Measurements from ENCODE around the gene PDE3A. TPM values are rescaled to one million over a fixed set of nuclear protein-coding genes. Genes with fewer than 3 reads are reported as not detected.
A peak's percentile ranks its signal among the peaks of the same experiment; 100 is the strongest.

The PDE3A gene
- total RNA-seq, 1 experiment from 2014 or later, result 2.8 TPM

DNA sequence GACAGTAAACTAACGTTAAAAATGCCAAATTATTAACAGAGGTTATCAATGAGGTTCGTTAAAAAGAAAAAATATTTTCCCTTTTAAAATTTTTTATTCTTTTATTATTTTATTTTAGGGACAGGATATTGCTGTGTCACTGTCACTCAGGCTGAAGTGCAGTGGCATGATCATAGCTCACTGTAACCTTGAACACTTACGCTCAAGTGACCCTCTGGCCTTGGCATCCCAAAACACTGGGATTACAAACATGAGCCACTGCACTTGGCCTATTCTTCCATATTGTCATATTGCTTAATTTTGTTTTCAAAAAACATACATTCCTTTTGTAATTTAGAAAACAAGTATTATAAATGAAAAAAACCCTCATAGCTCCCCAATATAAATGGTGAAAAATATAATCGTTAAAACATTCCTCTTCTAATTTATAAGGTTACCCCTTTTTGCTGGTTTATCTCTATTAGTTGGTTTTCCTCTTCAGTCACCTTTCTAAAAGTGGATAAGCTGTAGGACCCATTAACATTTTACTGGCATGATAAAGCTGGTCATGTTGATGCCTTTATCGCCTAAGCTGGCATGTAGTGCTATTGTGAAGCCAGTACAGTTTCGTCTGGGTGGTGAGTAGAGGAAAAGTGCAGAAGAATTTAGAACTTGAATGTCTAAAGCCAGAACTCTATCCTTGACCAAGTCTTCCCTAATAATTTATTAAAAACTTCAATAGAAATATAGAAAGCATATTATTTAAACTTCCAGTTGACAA lies 27.6 kb downstream of the PDE3A start (continued):
- TF ChIP-seq FOXJ3 (CRISPR knock-in tag; IDR thresholded peaks at IDR 0.05; ENCODE audit: borderline replicate concordance) (no peak), ZNF232 (CRISPR knock-in tag; IDR thresholded peaks at IDR 0.05) (no peak), NR1H2 (CRISPR knock-in tag; IDR thresholded peaks at IDR 0.05) (no peak)
- TF ChIP-seq, protein P1, sequence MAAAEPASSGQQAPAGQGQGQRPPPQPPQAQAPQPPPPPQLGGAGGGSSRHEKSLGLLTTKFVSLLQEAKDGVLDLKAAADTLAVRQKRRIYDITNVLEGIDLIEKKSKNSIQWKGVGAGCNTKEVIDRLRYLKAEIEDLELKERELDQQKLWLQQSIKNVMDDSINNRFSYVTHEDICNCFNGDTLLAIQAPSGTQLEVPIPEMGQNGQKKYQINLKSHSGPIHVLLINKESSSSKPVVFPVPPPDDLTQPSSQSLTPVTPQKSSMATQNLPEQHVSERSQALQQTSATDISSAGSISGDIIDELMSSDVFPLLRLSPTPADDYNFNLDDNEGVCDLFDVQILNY (CRISPR knock-in tag; IDR thresholded peaks at IDR 0.05), result no peak
- TF ChIP-seq, protein P2, sequence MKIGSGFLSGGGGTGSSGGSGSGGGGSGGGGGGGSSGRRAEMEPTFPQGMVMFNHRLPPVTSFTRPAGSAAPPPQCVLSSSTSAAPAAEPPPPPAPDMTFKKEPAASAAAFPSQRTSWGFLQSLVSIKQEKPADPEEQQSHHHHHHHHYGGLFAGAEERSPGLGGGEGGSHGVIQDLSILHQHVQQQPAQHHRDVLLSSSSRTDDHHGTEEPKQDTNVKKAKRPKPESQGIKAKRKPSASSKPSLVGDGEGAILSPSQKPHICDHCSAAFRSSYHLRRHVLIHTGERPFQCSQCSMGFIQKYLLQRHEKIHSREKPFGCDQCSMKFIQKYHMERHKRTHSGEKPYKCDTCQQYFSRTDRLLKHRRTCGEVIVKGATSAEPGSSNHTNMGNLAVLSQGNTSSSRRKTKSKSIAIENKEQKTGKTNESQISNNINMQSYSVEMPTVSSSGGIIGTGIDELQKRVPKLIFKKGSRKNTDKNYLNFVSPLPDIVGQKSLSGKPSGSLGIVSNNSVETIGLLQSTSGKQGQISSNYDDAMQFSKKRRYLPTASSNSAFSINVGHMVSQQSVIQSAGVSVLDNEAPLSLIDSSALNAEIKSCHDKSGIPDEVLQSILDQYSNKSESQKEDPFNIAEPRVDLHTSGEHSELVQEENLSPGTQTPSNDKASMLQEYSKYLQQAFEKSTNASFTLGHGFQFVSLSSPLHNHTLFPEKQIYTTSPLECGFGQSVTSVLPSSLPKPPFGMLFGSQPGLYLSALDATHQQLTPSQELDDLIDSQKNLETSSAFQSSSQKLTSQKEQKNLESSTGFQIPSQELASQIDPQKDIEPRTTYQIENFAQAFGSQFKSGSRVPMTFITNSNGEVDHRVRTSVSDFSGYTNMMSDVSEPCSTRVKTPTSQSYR (CRISPR knock-in tag; IDR thresholded peaks at IDR 0.05), result no peak

DNA sequence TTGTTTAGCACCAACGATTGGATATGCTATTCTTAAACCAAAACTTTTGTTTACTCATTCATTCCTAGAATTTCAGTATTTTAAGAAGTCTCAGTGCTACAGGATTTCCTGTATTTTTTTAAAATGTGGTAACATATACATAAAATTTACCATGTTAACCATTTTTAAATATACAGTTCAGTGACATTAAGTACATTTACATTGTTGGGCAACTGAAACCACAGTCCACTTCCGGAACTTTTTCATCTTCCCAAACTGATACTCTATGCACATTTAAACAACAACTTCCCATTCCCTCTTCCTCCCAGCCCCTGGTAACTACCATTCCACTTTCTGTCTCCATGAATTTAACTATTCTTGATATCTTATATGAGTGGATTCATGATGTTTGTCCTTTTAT lies 30.3 kb downstream of the PDE3A start:
- H3K4me3 Mint-ChIP-seq, result no peak overlapping the region
- ATAC-seq, result no peak

DNA sequence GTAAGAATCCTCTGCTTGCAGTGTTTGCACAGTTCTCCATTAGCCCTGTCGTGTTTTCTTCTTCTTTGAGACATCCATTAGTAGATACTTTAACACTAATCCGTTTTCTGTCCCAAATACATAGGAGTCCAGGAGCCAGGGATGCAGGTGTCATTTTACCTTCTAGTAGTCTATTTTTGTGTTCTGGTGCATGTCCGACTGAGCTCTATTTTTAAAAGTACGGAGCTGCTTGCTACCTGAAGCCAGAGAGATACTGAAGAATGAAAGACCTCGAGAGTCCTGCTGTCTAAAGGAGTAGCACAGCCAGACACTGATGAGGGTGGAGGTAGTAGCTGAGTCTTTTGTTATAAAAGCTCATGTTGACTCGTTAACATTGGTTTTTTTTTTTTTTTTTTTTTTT lies 31.7 kb downstream of the PDE3A start:
- no peaks in the 10 kb centered on the region for H3K9me3 Mint-ChIP-seq
- peaks cover 25% of the 10 kb centered on the region for H3K4me1 Mint-ChIP-seq
- ChIA-PET CTCF (no interaction called here), POLR2A (interaction anchor here (0.6 kb wide), 1 partner anchor 144 kb away, joined by 5 read pairs; no protein-coding TSS in a partner anchor)
- DNase-seq (ENCODE audit: low spot score) (no peak), ATAC-seq (no peak)
- no peak overlapping the region for H3K27ac Mint-ChIP-seq
- H3K4me3 Mint-ChIP-seq, result no peak overlapping the region
- no peaks in the 10 kb centered on the region for H3K36me3 Mint-ChIP-seq
- TF ChIP-seq ZNF138 (CRISPR knock-in tag; conservative IDR thresholded peaks at IDR 0.05), result no peak
- TF ChIP-seq, protein P3, sequence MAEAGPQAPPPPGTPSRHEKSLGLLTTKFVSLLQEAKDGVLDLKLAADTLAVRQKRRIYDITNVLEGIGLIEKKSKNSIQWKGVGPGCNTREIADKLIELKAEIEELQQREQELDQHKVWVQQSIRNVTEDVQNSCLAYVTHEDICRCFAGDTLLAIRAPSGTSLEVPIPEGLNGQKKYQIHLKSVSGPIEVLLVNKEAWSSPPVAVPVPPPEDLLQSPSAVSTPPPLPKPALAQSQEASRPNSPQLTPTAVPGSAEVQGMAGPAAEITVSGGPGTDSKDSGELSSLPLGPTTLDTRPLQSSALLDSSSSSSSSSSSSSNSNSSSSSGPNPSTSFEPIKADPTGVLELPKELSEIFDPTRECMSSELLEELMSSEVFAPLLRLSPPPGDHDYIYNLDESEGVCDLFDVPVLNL (CRISPR knock-in tag; IDR thresholded peaks at IDR 0.05; ENCODE audit: borderline replicate concordance, low read depth), result no peak
- H3K27me3 Mint-ChIP-seq (ENCODE audit: low read depth), result no peaks in the 10 kb centered on the region

More for the DNA sequence above, 30.3 kb downstream of the PDE3A start:
- Mint-ChIP-seq H3K27me3 (ENCODE audit: low read depth) (no peaks in the 10 kb centered on the region), H3K36me3 (no peaks in the 10 kb centered on the region), H3K9me3 (no peaks in the 10 kb centered on the region), H3K4me1 (peaks cover 13% of the 10 kb centered on the region), H3K27ac (no peak overlapping the region)
- ChIA-PET CTCF (no interaction called here), POLR2A (interaction anchor here (0.7 kb wide), 1 partner anchor 31 kb away, joined by 8 read pairs; no protein-coding TSS in a partner anchor)
- TF ChIP-seq ELF4 (CRISPR knock-in tag; IDR thresholded peaks at IDR 0.05; ENCODE audit: low read depth) (no peak), FOXP1 (CRISPR knock-in tag; IDR thresholded peaks at IDR 0.05; ENCODE audit: borderline replicate concordance) (no peak), ZNF671 (CRISPR knock-in tag; IDR thresholded peaks at IDR 0.05) (no peak)
- TF ChIP-seq, protein P4, sequence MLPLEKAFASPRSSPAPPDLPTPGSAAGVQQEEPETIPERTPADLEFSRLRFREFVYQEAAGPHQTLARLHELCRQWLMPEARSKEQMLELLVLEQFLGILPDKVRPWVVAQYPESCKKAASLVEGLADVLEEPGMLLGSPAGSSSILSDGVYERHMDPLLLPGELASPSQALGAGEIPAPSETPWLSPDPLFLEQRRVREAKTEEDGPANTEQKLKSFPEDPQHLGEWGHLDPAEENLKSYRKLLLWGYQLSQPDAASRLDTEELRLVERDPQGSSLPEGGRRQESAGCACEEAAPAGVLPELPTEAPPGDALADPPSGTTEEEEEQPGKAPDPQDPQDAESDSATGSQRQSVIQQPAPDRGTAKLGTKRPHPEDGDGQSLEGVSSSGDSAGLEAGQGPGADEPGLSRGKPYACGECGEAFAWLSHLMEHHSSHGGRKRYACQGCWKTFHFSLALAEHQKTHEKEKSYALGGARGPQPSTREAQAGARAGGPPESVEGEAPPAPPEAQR (CRISPR knock-in tag; IDR thresholded peaks at IDR 0.05), result no peak
- DNase-seq (ENCODE audit: low spot score), result no peak

DNA sequence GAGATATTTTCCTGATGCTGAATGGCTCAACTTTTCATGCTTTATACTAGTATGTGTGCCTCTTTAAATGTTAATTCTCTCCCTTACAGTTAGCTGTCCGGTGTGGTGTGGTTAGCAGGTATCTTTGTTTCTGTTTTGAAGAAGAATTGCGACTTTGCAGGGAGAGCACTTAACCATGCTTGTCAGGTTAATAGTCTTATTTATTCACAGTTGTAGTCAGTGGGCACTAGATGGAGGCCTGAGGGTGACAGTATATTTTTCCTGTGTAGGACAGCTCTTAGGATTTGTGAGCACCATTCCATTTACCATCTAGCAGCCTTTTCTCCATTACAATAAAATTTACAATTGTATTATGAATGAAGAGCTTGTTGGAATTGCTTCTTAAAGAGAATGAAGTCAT lies 34.9 kb downstream of the PDE3A start:
- CTCF ChIA-PET, result no interaction called here
- TF ChIP-seq ZNF671 (CRISPR knock-in tag; IDR thresholded peaks at IDR 0.05) (no peak), MXD4 (CRISPR knock-in tag; IDR thresholded peaks at IDR 0.05; ENCODE audit: borderline replicate concordance) (no peak), OVOL2 (CRISPR knock-in tag; IDR thresholded peaks at IDR 0.05; ENCODE audit: borderline replicate concordance) (no peak), NFE2L1 (CRISPR knock-in tag; IDR thresholded peaks at IDR 0.05) (no peak), ZNF263 (CRISPR knock-in tag; IDR thresholded peaks at IDR 0.05; ENCODE audit: low read depth) (no peak)
- TF ChIP-seq, protein P5, sequence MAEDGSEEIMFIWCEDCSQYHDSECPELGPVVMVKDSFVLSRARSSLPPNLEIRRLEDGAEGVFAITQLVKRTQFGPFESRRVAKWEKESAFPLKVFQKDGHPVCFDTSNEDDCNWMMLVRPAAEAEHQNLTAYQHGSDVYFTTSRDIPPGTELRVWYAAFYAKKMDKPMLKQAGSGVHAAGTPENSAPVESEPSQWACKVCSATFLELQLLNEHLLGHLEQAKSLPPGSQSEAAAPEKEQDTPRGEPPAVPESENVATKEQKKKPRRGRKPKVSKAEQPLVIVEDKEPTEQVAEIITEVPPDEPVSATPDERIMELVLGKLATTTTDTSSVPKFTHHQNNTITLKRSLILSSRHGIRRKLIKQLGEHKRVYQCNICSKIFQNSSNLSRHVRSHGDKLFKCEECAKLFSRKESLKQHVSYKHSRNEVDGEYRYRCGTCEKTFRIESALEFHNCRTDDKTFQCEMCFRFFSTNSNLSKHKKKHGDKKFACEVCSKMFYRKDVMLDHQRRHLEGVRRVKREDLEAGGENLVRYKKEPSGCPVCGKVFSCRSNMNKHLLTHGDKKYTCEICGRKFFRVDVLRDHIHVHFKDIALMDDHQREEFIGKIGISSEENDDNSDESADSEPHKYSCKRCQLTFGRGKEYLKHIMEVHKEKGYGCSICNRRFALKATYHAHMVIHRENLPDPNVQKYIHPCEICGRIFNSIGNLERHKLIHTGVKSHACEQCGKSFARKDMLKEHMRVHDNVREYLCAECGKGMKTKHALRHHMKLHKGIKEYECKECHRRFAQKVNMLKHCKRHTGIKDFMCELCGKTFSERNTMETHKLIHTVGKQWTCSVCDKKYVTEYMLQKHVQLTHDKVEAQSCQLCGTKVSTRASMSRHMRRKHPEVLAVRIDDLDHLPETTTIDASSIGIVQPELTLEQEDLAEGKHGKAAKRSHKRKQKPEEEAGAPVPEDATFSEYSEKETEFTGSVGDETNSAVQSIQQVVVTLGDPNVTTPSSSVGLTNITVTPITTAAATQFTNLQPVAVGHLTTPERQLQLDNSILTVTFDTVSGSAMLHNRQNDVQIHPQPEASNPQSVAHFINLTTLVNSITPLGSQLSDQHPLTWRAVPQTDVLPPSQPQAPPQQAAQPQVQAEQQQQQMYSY (CRISPR knock-in tag; IDR thresholded peaks at IDR 0.05), result no peak
- TF ChIP-seq, protein P6, sequence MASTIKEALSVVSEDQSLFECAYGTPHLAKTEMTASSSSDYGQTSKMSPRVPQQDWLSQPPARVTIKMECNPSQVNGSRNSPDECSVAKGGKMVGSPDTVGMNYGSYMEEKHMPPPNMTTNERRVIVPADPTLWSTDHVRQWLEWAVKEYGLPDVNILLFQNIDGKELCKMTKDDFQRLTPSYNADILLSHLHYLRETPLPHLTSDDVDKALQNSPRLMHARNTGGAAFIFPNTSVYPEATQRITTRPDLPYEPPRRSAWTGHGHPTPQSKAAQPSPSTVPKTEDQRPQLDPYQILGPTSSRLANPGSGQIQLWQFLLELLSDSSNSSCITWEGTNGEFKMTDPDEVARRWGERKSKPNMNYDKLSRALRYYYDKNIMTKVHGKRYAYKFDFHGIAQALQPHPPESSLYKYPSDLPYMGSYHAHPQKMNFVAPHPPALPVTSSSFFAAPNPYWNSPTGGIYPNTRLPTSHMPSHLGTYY (CRISPR knock-in tag; IDR thresholded peaks at IDR 0.05), result no peak

More for the DNA sequence above, 34.9 kb downstream of the PDE3A start:
- peaks cover 35% of the 10 kb centered on the region for H3K4me1 Mint-ChIP-seq
- H3K27ac Mint-ChIP-seq, result peak overlapping the region; percentile 88
- no peaks in the 10 kb centered on the region for H3K36me3 Mint-ChIP-seq
- no peak for DNase-seq (ENCODE audit: low spot score)
- peaks cover 3% of the 10 kb centered on the region; the same call in 1 of the 2 replicates for H3K9me3 Mint-ChIP-seq
- peak overlapping the region; percentile 7; the same call in 1 of the 2 replicates for H3K4me3 Mint-ChIP-seq
- ATAC-seq, result peak; percentile 79
- no peaks in the 10 kb centered on the region for H3K27me3 Mint-ChIP-seq (ENCODE audit: low read depth)
- POLR2A ChIA-PET, result no interaction called here
